Ectodermal cell (in vitro differentiated cells): ENCODE results near the gene NSUN4.

Experiments
- H3K27ac ChIP-seq: 2 replicates; pipeline ENCODE4 v1.7.0; 2013; ENCODE audit warnings: mild to moderate bottlenecking, low read depth, low read length; ENCODE audit not compliant: insufficient read depth, poor library complexity, severe bottlenecking
- H3K27me3 ChIP-seq: 2 replicates; pipeline ENCODE4 v1.7.0; 2013; ENCODE audit warnings: mild to moderate bottlenecking, low read length; ENCODE audit not compliant: insufficient read depth, control insufficient read depth, poor library complexity, severe bottlenecking
- H3K36me3 ChIP-seq: one replicate; pipeline ENCODE4 v1.7.0; 2013; ENCODE audit warnings: low read length; ENCODE audit not compliant: control insufficient read depth, insufficient read depth
- H3K4me1 ChIP-seq: one replicate; pipeline ENCODE4 v1.7.0; 2013; ENCODE audit warnings: low read length; ENCODE audit not compliant: control insufficient read depth, insufficient read depth
- H3K4me3 ChIP-seq: 2 replicates; pipeline ENCODE4 v1.7.0; 2013; ENCODE audit warnings: low read depth, low read length, control low read depth; ENCODE audit not compliant: insufficient read depth
- H3K9me3 ChIP-seq: 2 replicates; pipeline ENCODE4 v1.7.0; 2013; ENCODE audit warnings: mild to moderate bottlenecking, low read length, moderate library complexity; ENCODE audit not compliant: control insufficient read depth
- WGBS, 2 experiments: methylation state at CpG; one replicate each; pipeline ENCODE4 v1.1.7; 2013; ENCODE audit warnings: missing lambda C conversion rate in 2 of 2; 5-methylcytosine and 5-hydroxymethylcytosine counted together

NSUN4 gene

DNA sequence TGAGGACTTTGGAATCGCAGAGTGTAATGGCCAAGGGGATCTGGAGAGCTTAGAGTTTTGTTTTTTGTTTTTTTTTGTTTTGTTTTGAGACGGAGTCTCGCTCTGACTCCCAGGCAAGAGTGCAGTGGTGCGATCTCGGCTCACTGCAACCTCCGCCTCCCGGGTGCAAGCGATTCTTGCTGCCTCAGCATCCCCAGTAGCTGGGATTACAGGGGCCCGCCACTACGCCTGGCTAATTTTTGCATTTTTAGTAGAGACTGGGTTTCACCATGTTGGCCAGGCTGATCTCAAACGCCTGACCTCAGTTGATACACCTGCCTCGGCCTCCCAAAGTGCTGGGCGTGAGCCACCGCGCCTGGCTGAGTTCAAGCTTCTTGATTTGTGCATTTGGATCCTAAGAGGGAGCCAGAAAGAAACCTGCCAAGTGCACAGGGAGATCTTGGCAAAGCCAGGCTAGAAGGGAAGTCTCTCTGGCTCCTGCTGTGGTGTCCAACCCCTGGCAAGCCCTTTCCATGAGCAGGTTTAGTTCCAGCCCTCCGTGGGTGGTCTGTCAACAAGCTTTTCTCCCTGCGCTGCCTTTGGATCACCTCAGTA is 54.4 kb downstream of the NSUN4 start:
- no peak overlapping the region for H3K27ac ChIP-seq
- whole genome bisulfite sequencing, 2 experiments: 25 to 26% methylated on average over 17 of the region's 17 CpGs
- H3K36me3 ChIP-seq: no peaks in the 10 kb centered on the region
- peak overlapping the region; percentile 45 for H3K4me3 ChIP-seq
- H3K9me3 ChIP-seq: peaks cover 4% of the 10 kb centered on the region
- peaks cover 5% of the 10 kb centered on the region for H3K4me1 ChIP-seq
- peaks cover 39% of the 10 kb centered on the region for H3K27me3 ChIP-seq

GRCh38 chr1:46396441-46397398 is 56.1 kb downstream of the NSUN4 start:
- 92 to 93% methylated on average over 10 of the region's 10 CpGs for WGBS, 2 experiments

GRCh38 chr1:46399307-46399706 is 58.7 kb downstream of the NSUN4 start:
- Histone ChIP-seq H3K4me3 (no peak overlapping the region), H3K4me1 (peaks cover 5% of the 10 kb centered on the region), H3K9me3 (no peaks in the 10 kb centered on the region), H3K27ac (no peak overlapping the region), H3K36me3 (no peaks in the 10 kb centered on the region), H3K27me3 (peaks cover 30% of the 10 kb centered on the region)
- 90 to 91% methylated on average over 8 to 9 of the region's 9 CpGs for WGBS, 2 experiments

More at GRCh38 chr1:46396441-46397398, 56.1 kb downstream of the NSUN4 start:
- H3K27me3 ChIP-seq: peaks cover 39% of the 10 kb centered on the region
- H3K36me3 ChIP-seq: no peaks in the 10 kb centered on the region
- H3K4me3 ChIP-seq: no peak overlapping the region
- H3K9me3 ChIP-seq: peaks cover 4% of the 10 kb centered on the region
- peaks cover 5% of the 10 kb centered on the region for H3K4me1 ChIP-seq
- no peak overlapping the region for H3K27ac ChIP-seq

GRCh38 chr1:46400421-46400820 is 59.8 kb downstream of the NSUN4 start:
- 72 to 73% methylated on average over 4 of the region's 4 CpGs for WGBS, 2 experiments
- H3K9me3 ChIP-seq: no peaks in the 10 kb centered on the region
- no peaks in the 10 kb centered on the region for H3K4me1 ChIP-seq
- H3K27me3 ChIP-seq: peaks cover 18% of the 10 kb centered on the region
- no peak overlapping the region for H3K27ac ChIP-seq
- H3K4me3 ChIP-seq: no peak overlapping the region
- H3K36me3 ChIP-seq: no peaks in the 10 kb centered on the region

DNA sequence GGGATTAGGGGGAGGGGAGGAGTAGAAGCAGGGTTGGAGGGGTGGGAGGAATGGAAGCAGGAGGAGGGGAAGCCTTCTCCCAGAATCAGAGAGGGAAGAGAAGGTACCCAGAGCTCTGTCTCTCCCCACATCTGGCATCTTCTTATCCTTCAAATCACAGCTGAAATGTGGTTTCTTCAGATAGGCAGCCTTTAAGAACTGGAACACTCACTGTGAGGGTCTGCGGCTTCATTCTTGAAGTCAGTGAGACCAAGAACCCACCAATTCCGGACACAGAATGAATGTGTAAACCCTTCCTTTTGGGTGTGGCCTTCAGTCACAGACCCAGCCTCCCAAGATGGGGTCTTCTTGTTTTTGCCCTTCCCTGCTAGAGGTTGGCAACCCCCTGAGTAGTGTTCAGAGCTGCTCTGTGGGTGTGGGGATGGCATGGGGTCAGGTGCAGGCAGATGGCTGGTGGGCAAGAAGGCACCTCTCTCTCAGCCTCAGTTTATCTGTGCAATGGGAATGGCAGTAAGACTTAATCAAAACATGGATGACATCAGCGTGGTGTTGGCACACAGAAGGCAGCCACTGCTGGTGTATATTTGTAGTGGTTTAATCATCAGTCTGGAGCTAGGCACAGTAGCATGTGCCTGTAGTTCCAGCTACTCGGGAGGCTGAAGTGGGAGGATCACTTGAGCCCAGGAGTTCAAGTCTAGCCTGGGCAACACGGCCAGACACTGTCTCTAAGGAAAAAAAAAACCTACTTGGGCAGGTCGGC is 60.7 kb downstream of the NSUN4 start:
- Histone ChIP-seq H3K27ac (no peak overlapping the region), H3K9me3 (no peaks in the 10 kb centered on the region), H3K4me3 (no peak overlapping the region), H3K36me3 (no peaks in the 10 kb centered on the region), H3K4me1 (no peaks in the 10 kb centered on the region), H3K27me3 (peaks cover 9% of the 10 kb centered on the region)
- 79% methylated on average over 6 of the region's 6 CpGs for WGBS, 2 experiments

- Histone ChIP-seq H3K4me1 (peaks cover 4% of the 10 kb centered on the region), H3K4me3 (no peak overlapping the region), H3K36me3 (no peaks in the 10 kb centered on the region), H3K9me3 (no peaks in the 10 kb centered on the region), H3K27me3 (peaks cover 2% of the 10 kb centered on the region), H3K27ac (no peak overlapping the region)
- 62 to 64% methylated on average over 10 of the region's 10 CpGs for WGBS, 2 experiments
Observed at GRCh38 chr1:46401964-46402626, 61.5 kb downstream of the NSUN4 start.

- Histone ChIP-seq H3K27ac (no peak overlapping the region), H3K27me3 (no peaks in the 10 kb centered on the region), H3K4me1 (peaks cover 7% of the 10 kb centered on the region), H3K36me3 (no peaks in the 10 kb centered on the region), H3K9me3 (no peaks in the 10 kb centered on the region), H3K4me3 (no peak overlapping the region)
- 88 to 91% methylated on average over 5 of the region's 5 CpGs for WGBS, 2 experiments
Observed at GRCh38 chr1:46403916-46404315, 63.3 kb downstream of the NSUN4 start.

DNA sequence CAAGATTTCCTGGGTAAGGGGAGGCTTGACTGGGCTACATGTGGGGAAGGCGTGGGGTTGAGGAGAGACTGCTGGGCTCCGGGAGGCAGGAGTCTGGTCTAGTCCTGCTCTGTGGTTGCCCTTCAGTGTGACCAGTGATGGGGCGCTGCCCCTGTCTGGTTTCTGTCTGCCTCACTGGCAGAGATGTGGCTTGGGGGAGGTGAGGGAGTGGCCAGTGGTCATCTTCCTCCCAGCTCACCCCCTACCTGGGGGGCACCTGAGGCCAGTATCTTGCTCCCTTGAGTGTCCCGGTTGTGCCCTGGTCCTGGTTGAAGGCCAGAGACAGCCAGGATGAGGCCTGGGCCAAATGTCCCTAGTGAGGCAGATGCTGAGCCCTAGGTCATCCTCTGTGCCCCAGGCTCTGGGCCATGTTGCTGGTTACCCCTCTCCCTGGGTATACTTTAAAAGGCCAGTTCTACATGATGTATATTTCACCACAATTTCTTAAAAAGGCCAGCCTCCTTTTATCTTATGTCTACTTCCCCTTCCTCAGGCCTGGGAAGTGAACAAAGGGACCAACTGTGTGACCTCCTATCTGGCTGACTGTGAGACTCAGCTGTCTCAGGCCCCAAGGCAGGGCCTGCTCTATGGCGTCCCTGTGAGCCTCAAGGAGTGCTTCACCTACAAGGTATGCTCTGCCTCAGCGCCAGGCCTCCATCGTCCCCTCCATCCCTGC is 64.0 kb downstream of the NSUN4 start:
- Histone ChIP-seq H3K4me3 (no peak overlapping the region), H3K36me3 (no peaks in the 10 kb centered on the region), H3K27ac (no peak overlapping the region), H3K9me3 (no peaks in the 10 kb centered on the region), H3K27me3 (no peaks in the 10 kb centered on the region), H3K4me1 (peaks cover 7% of the 10 kb centered on the region)
- 92% methylated on average over 7 of the region's 7 CpGs for WGBS, 2 experiments

DNA sequence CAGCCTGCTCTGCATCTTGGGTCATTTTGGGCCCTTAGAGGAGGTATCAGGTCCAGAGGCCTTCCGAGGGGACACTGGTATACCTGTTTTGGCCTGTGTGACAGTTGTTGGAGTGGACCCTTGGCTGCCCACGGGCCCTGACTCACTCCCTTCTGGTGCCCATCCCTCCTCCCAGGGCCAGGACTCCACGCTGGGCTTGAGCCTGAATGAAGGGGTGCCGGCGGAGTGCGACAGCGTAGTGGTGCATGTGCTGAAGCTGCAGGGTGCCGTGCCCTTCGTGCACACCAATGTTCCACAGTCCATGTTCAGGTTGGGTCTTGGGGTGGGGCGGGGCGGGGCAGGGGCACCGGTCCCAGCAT is 64.6 kb downstream of the NSUN4 start:
- Histone ChIP-seq H3K9me3 (no peaks in the 10 kb centered on the region), H3K27me3 (no peaks in the 10 kb centered on the region), H3K4me3 (no peak overlapping the region), H3K36me3 (no peaks in the 10 kb centered on the region), H3K4me1 (peaks cover 7% of the 10 kb centered on the region), H3K27ac (no peak overlapping the region)
- 94 to 96% methylated on average over 12 of the region's 12 CpGs for whole genome bisulfite sequencing, 2 experiments
